Measurements from ENCODE around the gene CLASP1.

Gene CLASP1

DNA sequence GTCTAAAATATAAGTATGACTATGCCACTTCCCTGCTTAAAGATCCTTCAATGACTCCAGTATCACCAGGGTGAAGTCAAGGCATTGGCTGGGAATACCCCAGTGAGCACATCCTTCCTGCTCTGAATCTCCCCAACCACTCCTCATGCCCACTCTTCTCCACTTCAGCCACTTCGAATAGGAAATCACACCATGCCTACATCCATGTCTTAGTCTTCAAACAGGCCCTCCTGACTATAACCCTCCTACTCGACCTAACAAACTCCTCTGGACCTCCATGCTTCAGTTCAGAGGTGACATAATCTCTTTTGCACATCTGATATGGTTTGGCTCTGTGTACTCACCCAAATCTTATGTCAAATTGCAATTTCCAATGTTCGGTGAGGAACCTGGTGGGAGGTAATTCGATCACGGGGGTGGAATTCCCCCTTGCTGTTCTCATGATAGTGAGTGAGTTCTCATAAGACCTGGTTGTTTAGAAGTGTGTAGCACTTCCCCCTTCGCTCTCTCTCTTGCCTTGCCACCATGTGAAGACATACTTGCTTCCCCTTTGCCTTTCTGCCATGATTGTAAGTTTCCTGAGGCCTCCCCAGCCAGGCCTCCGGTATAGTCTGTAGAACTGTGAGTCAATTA lies 276.4 kb downstream of the CLASP1 start:
- DNase-seq (ENCODE audit: low spot score) = no peak

DNA sequence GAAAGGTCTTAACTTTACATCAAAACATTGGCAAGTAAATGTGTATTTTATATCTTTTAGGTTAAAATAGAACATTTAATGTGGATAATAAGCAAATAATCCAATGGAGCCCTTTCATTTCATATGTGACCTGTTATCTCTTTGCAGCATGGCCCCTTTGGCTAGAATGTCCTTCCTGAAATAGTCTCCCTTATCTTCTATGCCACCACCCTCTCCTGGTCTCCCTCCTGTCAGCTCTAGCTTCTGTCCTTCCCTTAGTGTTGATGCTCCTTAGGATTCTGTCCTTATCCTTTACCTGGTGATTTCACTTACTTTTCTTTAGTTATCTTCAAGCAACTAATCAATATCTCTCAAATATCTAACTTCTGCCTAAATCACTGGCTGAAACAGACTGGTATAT lies 277.2 kb downstream of the CLASP1 start:
- DNase-seq (ENCODE audit: low spot score) = no peak

DNA sequence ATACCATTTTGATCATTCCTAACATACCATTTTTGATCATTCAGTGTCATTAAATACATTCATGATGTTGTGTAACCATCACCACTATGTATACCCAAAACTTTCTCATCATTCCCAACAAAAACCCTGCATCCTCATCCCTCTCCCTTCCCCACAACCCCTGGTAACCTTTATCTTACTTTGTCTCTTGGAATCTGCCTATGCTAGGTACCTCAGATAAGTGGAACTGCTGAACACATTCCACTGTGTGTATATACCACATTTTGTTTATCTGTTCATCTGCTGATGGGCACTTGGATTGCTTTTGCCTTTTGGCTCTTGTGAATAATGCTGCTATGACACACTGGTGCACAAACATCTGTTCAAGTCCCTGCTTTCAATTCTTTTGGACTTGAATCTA lies 280.4 kb downstream of the CLASP1 start:
- no peak for DNase-seq (ENCODE audit: low spot score)

DNA sequence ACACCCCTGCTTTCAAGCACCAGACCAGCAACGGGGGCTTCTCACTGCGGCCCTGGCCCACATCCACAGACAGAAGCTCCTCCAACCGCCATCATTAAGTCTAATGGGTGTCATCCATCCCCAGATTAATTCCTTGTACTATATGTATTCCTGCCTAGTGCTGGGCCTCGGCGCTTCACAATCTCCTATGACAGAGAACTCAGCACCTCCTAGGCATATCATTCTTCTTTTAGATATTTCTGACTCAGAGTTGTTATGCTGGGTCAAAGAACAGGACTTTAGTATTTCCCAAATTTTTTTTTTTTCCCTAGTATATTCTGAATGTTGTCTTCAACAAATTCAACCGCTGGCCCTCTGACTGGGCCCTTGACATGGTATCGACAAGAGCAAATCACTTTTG lies 281.1 kb downstream of the CLASP1 start:
- DNase-seq (ENCODE audit: low spot score) = no peak

DNA sequence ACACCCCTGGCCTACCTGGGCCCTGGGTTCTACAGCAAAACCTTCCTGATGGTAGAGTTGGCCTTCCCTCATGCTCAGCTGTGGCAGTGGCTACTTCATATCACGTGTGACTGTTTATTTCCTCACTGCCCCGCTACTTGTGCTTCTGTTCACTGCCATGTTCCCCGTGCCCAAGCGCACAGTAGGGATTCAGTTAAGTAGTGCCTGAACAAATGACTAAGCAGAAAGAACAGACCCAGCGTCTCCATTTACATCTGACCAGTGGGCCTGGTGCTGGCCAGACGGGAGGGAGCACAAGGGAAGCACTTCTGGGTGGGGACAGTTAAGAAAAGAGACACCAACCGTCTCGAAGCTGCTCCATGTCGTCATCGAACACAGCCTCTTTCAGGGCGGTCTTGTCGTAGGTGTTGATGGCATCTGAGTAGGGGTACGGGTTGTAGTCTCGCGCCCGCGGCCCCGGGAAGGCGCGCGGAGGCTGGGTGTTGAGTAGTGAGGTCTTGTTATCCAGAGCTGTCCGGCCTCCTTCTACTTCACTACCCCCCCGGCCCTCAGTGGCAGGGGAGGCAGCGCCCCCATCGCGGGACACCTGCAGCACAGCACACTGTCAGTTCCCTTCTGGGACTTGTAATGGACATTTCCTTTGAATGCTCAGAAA lies 281.9 kb downstream of the CLASP1 start:
- DNase-seq (ENCODE audit: low spot score) = no peak

DNA sequence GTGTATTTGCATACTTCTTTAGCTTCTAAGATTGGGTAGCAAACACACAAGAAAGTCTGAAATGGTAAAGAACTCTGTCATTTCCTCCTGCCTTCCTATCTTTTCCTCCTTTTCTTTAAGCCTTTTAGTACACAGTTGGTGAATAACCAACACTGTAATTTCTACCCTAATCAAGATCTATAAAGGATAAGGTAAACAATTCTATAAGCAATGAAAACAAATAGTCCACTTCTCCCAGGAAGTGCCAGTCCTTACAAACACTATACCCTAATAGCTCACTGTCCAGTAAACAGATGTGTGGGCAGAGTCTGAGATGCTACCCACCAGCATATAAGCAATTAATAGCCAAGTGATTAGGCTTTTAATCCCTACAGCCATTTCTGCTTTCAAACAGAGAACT lies 283.2 kb downstream of the CLASP1 start:
- no peak for DNase-seq (ENCODE audit: low spot score)

DNA sequence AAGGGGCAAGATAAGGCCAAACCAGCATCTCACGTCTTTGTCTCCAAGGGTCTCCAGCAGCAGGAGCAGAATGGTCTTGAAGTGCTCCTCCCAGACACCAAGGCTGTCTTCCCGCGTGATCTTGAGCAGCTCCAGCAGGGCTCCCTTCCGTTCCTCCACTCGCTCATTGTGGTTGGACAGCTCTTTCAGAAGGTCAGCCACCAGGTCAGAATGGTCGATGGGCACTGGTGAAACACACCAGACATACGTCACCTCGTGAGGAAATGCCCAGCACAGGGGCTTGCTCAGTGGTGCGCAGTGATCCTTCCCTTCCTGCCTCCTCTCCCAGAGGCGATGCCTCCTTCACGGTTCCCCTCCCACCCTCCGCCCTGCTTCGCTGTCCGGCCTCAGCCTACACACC lies 284.2 kb downstream of the CLASP1 start:
- DNase-seq (ENCODE audit: low spot score) = no peak

DNA sequence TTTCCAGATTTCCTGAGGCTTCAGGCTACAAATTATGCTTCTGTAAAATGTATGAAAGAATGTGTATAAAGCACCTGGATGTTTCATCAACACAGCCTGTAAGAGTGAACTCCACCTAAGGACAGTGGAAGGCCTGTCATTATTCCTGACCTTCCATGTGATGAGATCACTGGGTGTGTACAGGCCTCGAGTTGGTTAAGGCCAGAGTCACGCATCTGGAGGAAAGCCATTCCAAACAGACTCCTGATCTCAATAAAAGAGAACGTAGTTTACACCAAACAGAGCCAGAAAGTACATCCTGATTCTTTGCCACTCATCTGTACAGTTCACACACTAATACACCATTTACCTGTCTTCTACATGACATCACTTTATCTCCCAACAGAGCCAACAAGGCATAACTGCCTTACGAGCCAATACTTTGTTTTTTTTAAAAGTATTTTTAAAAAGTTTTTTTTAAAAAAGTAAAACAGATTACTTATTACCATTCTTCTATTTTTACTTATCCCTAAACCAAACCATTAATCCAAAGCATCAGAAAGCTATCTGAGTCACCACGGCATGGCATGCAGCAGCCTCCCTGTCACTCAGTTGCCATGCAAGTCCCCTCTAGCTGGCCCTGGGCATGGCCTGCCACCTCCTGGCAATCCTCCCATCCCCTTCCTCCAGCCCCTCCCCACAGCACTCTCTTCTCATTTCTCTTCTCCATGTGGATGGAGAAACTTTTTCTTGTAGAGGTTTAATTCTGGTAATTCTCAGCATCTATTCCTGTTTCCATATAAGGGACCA lies 285.4 kb downstream of the CLASP1 start:
- no peak for DNase-seq (ENCODE audit: low spot score)

DNA sequence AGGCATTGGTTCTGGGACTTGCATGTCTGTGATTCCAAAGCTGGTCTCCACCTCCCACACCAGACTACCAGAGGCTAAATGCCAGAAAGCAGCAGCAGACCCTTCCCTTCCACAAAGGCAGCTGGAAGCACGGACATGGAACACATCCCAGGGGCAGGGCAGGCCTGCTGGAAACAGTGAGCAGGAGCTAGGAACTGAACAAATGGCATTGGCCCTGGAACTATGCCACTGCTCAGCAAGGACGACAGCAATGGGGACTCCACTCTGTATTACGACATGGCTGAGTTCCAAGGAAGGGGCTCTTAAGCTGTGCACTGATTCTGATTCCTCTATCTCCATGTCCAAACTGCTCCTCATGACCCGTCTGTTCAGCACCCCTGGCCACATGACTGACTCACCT lies 286.5 kb downstream of the CLASP1 start:
- no peak for DNase-seq (ENCODE audit: low spot score)

DNA sequence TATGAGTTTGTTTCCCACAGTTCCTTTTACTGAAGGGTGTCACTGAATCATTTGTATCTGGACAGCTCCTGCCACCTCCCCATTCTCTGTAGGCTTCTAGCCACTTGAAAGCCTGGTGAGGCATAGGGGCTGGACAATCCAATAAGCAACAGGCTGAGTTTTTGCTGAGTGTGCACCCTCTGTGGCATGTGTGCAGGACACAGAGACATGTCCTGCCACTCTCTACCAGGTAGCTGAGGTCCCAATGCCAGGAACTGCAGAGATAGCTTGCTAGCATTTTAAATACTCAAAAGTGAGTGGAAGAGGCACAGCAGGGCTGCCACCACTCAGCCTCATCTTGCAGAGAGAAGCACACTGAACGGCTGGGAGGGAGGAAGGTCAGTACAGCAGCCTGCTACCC lies 287.0 kb downstream of the CLASP1 start:
- no peak for DNase-seq (ENCODE audit: low spot score)

DNA sequence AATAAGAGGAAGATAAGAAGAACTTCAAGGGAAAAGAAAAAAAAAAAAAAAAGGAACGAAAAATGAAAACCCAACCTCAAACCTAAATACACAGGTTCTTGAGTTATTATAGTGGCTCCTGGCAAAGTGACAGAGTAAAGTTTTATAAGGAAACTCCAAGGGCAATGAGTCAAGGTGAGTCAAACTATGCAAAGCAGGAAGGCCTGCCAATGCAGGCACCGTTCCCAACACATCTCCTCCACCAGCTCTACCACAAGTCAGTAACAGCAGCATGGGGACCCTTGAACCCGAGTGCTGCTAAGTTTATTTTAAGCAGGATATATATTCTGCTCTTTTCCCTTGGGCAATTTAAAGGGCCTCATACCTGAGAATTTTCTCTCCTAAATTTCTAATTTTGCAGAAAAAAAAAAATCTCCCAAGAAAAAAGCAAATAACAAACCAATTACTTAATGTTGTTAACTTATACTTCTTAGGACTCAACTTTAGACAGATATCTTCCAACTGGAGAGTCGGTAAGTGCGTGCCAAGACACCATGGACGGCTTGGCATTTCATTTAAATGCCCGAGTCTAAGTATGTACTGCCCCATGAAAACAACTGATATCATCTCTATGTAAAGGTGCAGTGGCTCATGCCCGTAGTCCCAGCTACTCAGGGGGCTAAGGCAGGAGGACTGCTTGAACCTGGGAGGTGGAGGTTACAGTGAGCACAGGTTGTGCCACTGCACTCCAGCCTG lies 288.5 kb downstream of the CLASP1 start:
- DNase-seq (ENCODE audit: low spot score) = no peak

DNA sequence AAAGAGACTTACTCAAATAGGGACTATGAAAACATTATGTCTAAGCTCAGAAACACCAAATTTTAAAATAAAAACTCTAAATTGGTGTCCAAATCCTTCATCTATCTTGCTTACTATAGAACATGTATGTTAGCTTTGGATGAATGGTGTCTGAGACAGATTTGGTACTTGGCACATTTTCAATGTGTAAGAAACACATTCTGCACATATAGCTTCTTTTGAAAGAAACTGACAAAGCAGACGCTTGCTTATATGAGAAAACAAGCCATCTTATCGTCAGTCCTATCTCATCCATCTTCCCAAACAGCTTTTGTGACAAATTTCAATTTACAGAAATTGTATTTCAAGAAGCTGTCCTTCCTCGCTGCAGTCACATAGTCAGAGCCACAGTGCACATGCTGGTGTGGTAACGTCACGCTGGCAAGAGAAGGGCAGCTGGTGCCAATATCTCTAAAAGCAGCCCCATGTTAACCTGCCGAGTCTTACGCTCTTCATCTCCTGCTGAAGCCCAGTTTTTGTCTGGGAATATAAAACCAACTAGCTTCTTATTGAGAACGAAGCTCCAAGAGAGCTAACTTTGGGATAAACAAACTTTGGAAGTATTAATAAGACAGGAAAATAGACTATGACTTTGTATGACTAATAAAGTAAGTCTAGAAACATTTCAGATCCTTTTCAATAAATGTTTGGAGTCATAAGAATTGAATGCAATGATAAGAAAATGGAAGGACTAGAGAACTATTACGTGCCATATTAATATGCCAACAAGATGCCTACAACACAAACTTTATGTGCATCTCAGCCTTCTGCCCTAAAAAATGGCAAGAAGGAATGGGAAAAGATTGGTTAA lies 289.3 kb downstream of the CLASP1 start:
- no peak for DNase-seq (ENCODE audit: low spot score)

DNA sequence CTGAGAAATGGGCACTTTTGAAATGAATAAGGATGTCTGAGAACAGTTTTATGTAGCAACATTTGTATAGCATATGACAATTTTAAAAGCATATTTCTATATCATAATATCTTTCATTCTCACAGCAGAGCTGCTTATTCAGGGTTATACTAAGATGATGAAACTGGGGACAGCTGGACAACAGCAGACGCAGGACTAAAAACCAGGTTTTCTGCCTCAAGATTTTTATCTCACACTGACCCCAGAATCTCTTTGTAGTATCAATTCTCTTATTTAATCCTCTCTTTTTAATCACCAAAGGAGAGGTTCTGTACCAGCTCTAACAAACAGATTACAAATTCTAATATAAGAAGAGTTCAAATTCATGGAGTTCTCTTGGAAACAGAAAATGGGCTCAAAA lies 290.1 kb downstream of the CLASP1 start:
- no peak for DNase-seq (ENCODE audit: low spot score)

DNA sequence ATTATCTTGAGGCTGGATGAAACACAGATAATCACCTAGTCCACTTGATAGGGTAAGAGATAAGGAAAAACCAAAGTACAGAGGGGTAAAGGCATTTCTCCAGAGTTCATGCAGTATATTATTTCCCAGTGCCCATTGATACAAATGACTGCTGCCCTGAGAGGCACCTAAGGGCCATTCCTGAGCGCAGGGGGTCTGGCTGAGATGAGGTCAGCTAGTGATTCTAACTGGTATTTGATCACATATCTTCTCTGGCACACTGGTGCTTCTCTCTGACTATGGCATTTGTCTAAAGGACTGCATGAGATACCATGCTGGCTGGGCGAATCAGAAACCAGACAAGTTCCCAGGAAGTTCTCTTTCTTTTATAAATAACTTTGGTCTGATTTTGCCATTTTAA lies 291.0 kb downstream of the CLASP1 start:
- DNase-seq (ENCODE audit: low spot score) = no peak

DNA sequence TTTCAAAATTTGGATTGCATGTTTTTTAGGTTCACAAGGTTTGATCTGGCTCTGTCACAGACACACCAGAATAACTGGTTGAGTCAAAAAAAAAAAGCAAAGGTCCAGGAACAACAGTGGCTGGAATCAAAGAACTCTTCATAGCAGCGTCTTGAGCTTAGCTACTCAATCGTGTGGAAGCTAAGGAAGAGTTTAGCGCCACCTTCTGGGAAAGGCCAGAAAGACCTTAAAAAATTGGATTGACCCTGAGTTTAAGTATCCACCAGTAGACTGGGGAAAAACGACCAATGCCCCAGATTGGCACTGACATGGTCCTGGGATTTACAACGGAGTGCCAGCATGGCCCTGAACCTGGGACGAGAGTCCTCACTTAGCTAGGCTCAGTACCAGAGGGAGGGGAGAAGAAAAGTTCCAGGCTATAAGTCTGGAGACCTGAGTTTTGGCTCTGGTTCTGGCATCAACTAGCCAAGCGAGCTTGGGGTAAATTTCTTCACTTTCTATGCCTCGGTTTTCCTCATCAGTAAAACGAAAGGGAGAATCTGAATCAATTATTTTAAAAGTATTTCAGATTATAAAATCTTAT lies 293.1 kb downstream of the CLASP1 start:
- DNase-seq (ENCODE audit: low spot score) = peak; percentile 67

DNA sequence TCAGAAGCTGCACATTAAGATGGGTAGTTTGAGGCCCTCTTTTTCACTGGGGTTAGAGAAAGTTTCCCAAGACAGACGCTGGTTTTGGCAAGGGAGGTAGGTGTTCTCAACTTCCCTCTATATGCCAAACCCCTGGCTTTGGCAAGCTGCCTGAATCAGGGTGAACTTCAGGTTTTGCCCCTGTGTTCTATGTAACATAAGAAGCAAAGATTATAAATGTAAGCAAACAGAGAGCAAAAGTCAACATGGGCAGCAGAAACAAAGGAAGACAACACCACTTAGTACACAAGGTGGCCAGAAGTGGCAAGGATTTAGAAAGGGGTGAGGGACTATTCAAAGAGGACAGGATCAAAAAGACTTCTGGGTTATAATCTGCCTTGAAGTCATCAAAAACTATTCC lies 293.8 kb downstream of the CLASP1 start:
- DNase-seq (ENCODE audit: low spot score) = no peak

DNA sequence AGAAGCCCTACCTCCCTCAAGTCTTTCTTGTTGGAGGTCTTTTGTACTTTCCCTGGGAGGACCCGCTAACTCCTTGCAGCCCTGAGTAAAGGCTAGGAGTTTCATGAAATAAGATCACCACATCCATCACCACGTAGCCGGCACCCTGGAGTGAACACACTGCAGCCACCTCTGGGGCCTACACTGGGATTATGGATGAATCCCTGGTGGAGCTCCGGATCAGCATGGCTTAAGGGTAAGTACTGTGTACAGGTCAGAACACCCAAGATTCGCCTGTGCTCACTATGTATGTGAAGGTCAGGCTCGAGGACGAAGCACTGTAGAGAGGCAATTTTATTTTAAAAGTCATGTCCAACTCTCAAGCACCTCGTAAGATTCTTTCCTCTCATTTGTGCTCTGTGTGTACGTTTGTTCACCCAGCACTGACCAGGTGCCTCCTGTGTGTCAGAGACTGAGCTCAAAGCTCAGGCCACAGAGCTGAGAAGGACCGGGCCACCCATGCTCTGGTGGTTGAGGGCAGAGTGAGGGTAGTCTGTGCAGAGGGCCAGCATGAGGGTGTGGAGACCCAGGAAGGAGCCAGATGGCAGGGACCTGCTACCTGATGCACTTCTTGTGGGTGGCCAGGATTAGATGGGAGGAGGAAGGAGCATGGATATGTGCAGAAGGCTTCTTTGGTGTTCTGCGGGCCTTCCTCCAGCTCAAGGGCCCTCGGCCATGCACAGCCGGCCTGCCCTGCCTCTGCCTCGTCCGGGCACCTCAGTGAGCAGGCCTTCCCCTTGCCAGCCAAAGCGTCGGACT lies 297.5 kb downstream of the CLASP1 start:
- no peak for DNase-seq (ENCODE audit: low spot score)

DNA sequence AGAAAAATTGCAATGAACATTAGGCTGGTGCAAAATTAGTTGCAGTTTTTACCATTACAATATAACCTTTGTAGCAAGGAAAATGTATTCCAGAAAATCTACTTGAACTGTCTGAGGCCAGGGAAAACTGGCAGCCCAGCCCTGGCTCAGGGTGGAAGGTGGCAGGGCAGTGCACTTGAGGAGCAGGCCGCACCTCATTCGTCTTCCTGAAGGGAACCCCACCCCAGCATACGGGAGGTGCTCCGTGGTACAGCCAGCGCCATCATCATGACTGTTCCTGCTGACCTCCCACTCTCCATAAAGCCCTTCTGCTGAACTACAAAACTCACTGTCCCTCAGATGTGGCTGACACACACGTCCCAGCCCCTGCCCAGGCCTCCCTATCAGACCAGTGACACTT lies 298.4 kb downstream of the CLASP1 start:
- DNase-seq (ENCODE audit: low spot score) = no peak

DNA sequence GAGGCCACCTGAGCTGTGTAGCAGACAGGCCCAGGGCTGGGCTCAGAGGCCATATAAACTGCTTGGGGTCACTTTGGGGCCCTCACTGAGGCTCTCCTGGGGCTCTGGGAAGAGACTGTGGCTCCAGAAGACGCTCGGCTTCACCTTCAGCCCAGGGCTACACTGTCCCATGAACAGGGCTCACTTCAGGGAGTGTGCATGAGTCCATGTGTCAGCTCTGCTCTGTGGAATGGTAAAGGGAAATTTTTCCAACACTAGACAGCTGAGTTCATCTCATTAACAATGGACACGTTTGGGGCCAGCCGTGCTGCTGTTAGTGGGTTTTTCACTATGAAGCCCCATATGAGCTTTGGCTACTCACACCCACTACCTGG lies 298.9 kb downstream of the CLASP1 start:
- DNase-seq (ENCODE audit: low spot score) = no peak

DNA sequence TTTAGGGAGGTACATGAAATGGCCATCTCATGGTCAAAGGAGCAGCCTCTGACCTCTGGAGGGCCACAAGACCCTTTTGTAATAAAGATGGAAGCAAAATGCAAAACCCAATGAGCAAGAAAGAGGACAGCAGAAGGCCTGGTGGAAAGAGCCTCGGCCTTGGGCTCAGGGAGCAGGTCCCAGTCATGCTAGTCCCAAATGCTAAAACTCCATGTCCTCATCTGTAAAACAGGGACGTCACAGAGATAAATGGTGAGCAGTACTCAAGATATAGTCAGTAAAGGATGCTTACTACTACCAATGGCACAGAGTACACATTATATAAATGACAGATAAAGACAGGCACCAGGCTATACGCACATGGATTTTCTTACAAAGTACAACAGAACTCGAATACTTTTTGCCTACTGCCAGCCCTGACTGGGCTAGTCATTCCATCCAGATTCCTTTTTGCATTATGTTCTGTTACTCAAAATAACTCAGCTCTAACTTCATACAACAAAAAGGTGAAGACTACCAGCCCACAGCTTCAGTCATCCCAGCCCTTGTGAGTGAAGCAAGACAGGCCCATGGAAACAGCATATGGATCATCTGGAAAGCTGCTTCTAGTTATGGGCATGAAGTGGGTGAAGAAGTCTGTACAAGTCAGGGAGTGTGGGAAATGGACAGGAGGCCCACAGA lies 299.4 kb downstream of the CLASP1 start:
- DNase-seq (ENCODE audit: low spot score) = no peak
